ENCODE results near the gene MAST3. TPM values are rescaled to one million over a fixed set of nuclear protein-coding genes. Genes with fewer than 3 reads are reported as not detected.

Gene MAST3
- total and polyA plus RNA-seq, 2 donors (not counting 1 experiment from before 2014, with no cell fraction given), result 43.5 to 85.5 TPM

DNA sequence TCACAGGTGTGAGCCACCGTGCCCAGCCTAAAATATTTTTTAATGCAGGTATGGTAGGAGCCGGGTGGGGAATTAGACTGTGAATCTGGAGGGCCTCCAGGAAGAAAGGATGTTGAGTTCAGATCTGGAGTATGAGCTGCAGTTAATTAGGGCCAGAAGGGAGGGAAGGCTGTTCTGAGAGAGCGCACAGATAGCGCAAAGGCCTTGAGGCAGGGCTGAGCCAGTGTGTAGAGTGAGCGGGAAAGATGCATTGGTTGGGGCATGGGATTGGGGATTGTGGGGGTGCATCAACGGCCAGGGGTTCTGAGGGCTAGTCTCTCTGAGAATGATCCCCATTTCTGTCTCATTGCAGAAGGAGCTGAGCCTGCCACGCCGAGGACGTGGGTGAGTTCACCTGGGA lies 9.7 kb downstream of the MAST3 start:
- Histone ChIP-seq H3K79me2 (ENCODE audit: control insufficient read depth, insufficient read depth, low read length) (peaks cover 44% of the 10 kb centered on the region), H3K4me3 (ENCODE audit: control extremely low read depth in 1 of 5, extremely low read depth in 1 of 5, insufficient read depth in 1 of 5, low read depth in 2 of 5, low read length in 4 of 5) (no peak overlapping the region), H3K9ac (ENCODE audit: low read length) (no peak overlapping the region), H4K20me1 (ENCODE audit: control insufficient read depth, insufficient read depth, low read length, poor library complexity, severe bottlenecking) (peaks cover 18% of the 10 kb centered on the region), H3K27me3 (replicated peaks in 1 of 4; ENCODE audit: control extremely low read depth in 1 of 4, control insufficient read depth in 3 of 4, insufficient read depth in 4 of 4, low read length in 3 of 4) (no peaks in the 10 kb centered on the region), H3K4me2 (replicated peaks; ENCODE audit: low read depth, low read length, poor library complexity, severe bottlenecking) (peak overlapping the region; percentile 99), H3K4me1 (ENCODE audit: control insufficient read depth in 2 of 2, insufficient read depth in 2 of 2, low read length in 2 of 2) (peaks cover 65 to 78% of the 10 kb centered on the region in 2 donors), H3K36me3 (replicated peaks in 1 of 2; ENCODE audit: control extremely low read depth in 1 of 2, control insufficient read depth in 1 of 2, extremely low read depth in 1 of 2, insufficient read depth in 2 of 2, low read length in 1 of 2) (peaks cover 0 to 16% of the 10 kb centered on the region in 2 experiments), H2AFZ (ENCODE audit: insufficient read depth, low read depth, low read length, poor library complexity, severe bottlenecking) (no peak overlapping the region), H3K9me3 (ENCODE audit: control extremely low read depth in 1 of 3, control insufficient read depth in 2 of 3, insufficient read depth in 1 of 3, low read length in 2 of 3) (no peaks in the 10 kb centered on the region), H3K27ac (ENCODE audit: low read length in 2 of 2) (peak overlapping the region; percentile 71 to 82)
- no peak for TF ChIP-seq CTCF (IDR thresholded peaks at IDR 0.05)
- TF ChIP-seq EZH2 (IDR thresholded peaks at IDR 0.05; ENCODE audit: borderline replicate concordance, insufficient read depth, low read depth, low read length, poor library complexity, severe bottlenecking), result no peak
- intact Hi-C loops (cut with micrococcal nuclease), result loop anchor here (1.0 to 5.0 kb wide), 2 partner anchors 8 to 50 kb away; no protein-coding TSS in a partner anchor
- peak overlapping the region; percentile 74 for H3K4me3 Mint-ChIP-seq
- no peaks in the 10 kb centered on the region for H3K9me3 Mint-ChIP-seq (ENCODE audit: insufficient read depth)
- peak overlapping the region; percentile 84 for H3K27ac Mint-ChIP-seq
- peaks cover 67% of the 10 kb centered on the region for H3K4me1 Mint-ChIP-seq
- ChIA-PET CTCF (interaction anchor here (0.8 to 6.2 kb wide), 9 partner anchors 9 to 146 kb away, joined by 3 to 58 read pairs (median 5); partner anchors contain the start of genes ARRDC2, IL12RB1 and MAST3), POLR2A (interaction anchor here (0.5 to 1.6 kb wide), 6 partner anchors 9 to 128 kb away, joined by 3 to 7 read pairs (median 4); partner anchors contain the start of gene MAST3)
- ATAC-seq (ENCODE audit: low read depth) (no peak), DNase-seq (no peak)
- no peaks in the 10 kb centered on the region for H3K27me3 Mint-ChIP-seq
- 90% methylated on average over 6 of the region's 9 CpGs for WGBS (ENCODE audit: insufficient coverage)

DNA sequence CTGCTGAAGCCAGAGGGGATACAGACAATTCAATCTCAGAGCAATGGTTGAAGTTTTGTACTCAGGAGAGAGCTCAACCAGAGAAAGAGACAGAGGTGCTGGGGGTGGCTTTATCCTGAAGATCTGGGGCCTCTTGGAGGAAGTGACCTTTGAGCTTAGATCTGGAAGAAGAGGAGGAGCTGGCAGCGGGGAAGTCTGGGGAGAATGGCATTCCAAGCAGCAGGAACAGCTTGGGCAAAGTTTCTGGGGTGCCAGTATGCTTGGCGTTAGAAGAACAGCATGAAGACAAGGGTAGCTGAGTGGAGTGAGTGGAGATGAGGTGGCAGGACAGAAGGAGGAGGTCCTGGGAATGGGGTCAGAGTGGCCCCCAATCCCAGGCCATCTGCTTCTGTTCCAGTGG lies 11.3 kb downstream of the MAST3 start:
- Histone ChIP-seq H3K36me3 (replicated peaks in 1 of 2; ENCODE audit: control extremely low read depth in 1 of 2, control insufficient read depth in 1 of 2, extremely low read depth in 1 of 2, insufficient read depth in 2 of 2, low read length in 1 of 2) (peaks cover 0 to 21% of the 10 kb centered on the region in 2 experiments), H3K4me3 (ENCODE audit: control extremely low read depth in 1 of 5, extremely low read depth in 1 of 5, insufficient read depth in 1 of 5, low read depth in 2 of 5, low read length in 4 of 5) (no peak overlapping the region), H3K9ac (ENCODE audit: low read length) (no peak overlapping the region), H3K4me2 (replicated peaks; ENCODE audit: low read depth, low read length, poor library complexity, severe bottlenecking) (peak overlapping the region; percentile 99), H3K79me2 (ENCODE audit: control insufficient read depth, insufficient read depth, low read length) (peaks cover 48% of the 10 kb centered on the region), H2AFZ (ENCODE audit: insufficient read depth, low read depth, low read length, poor library complexity, severe bottlenecking) (no peak overlapping the region), H3K27ac (ENCODE audit: low read length in 2 of 2) (peak overlapping the region; percentile 71 to 82), H3K4me1 (ENCODE audit: control insufficient read depth in 2 of 2, insufficient read depth in 2 of 2, low read length in 2 of 2) (peaks cover 60 to 75% of the 10 kb centered on the region in 2 donors), H3K27me3 (replicated peaks in 1 of 4; ENCODE audit: control extremely low read depth in 1 of 4, control insufficient read depth in 3 of 4, insufficient read depth in 4 of 4, low read length in 3 of 4) (no peaks in the 10 kb centered on the region), H4K20me1 (ENCODE audit: control insufficient read depth, insufficient read depth, low read length, poor library complexity, severe bottlenecking) (peaks cover 20% of the 10 kb centered on the region), H3K9me3 (ENCODE audit: control extremely low read depth in 1 of 3, control insufficient read depth in 2 of 3, insufficient read depth in 1 of 3, low read length in 2 of 3) (no peaks in the 10 kb centered on the region)
- H3K27me3 Mint-ChIP-seq, result no peaks in the 10 kb centered on the region
- WGBS (ENCODE audit: insufficient coverage), result 86% methylated on average over 2 of the region's 2 CpGs
- H3K4me1 Mint-ChIP-seq, result peaks cover 66% of the 10 kb centered on the region
- ChIA-PET POLR2A (interaction anchor here (0.6 to 2.4 kb wide), 7 partner anchors 10 to 260 kb away, joined by 3 to 21 read pairs (median 5); partner anchors contain the start of genes ARRDC2, IL12RB1 and MAST3), CTCF (interaction anchor here (0.6 to 6.2 kb wide), 18 partner anchors 9 to 179 kb away, joined by 3 to 58 read pairs (median 3); partner anchors contain the start of genes ARRDC2, CCDC124, IL12RB1 and MAST3)
- peak overlapping the region; percentile 84 for H3K27ac Mint-ChIP-seq
- DNase-seq (no peak), ATAC-seq (ENCODE audit: low read depth) (no peak)
- peak overlapping the region; percentile 74 for H3K4me3 Mint-ChIP-seq
- H3K9me3 Mint-ChIP-seq (ENCODE audit: insufficient read depth), result no peaks in the 10 kb centered on the region
- intact Hi-C loops (cut with micrococcal nuclease), result loop anchor here (5.0 kb wide), 1 partner anchor 52 kb away; no protein-coding TSS in a partner anchor
- TF ChIP-seq EZH2 (IDR thresholded peaks at IDR 0.05; ENCODE audit: borderline replicate concordance, insufficient read depth, low read depth, low read length, poor library complexity, severe bottlenecking), result no peak
- no peak for TF ChIP-seq CTCF (IDR thresholded peaks at IDR 0.05)
